Activated CD4-positive, alpha-beta T cell treated with anti-CD3 and anti-CD28 coated beads, Interleukin-2, amount 50 U/mL, for 4 hours (primary cell): Measurements from ENCODE around the gene TNIK.

Experiments
- DNase-seq, 2 experiments: peaks; one replicate each; pipeline ENCODE4 v3.0.0-alpha.2; 2020

Gene TNIK

DNA sequence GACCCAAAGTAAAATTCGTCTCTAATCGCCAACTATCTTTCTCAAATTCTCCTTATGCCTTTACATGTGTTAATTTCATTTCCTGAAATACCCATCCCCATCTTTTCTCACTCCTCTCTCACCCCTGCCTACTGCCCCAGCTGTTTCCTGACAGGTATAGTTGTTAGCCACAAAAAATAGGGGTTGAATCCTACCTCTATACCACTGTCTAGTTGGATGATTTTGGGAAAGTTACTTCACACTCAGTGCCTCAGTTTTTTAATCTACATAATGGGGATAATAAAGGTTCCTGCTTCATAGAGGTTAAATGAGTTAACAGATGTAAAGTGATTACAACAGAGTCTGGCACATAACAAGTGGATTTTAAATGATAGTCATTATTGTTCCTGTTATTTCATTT, 189.7 kb downstream of the TNIK start:
- no peak for DNase-seq

GRCh38 chr3:171269542-171269941, 190.7 kb downstream of the TNIK start:
- no peak for DNase-seq

- no peak for DNase-seq
Measured at GRCh38 chr3:171268677-171269076, 191.5 kb downstream of the TNIK start.

DNA sequence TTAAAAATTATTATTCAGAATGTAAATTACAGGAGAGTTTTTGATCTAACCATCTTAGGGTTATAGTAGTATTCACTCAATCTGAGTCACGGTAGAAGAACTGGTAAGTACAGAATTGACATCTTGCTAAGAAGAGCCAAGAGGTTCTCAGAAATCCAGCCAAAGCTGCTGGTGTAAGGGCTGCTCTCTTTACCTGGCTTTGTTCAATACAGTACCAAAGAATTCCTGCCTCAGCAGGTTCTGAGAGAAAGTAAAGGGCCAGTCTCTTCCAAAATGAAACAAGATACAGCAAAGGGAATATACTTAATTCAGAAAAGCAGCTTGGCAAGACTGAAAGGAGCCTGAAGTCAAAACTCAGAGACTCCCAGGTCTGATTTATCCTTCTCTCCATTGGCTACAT, 193.1 kb downstream of the TNIK start:
- peak in 1 of 2 experiments; percentile 13 for DNase-seq

DNA sequence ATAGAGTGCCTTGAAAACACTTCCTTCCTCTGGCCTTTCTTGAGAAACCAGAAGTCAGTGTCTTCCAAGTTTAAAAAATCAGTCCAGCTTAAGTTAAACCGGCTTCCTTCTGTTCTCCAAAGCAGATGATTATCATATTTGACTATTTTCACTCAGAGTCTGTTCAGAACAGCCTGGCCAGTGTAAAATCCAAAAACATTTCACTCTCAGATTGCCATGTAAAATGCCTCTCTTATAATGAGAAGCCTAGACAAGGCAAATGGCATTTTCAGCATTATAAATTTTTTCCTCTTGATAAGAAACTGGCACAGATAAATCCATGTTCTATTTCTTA, 193.5 kb downstream of the TNIK start:
- no peak for DNase-seq

- no peak for DNase-seq
Measured at GRCh38 chr3:171266034-171266739, 194.0 kb downstream of the TNIK start.

DNA sequence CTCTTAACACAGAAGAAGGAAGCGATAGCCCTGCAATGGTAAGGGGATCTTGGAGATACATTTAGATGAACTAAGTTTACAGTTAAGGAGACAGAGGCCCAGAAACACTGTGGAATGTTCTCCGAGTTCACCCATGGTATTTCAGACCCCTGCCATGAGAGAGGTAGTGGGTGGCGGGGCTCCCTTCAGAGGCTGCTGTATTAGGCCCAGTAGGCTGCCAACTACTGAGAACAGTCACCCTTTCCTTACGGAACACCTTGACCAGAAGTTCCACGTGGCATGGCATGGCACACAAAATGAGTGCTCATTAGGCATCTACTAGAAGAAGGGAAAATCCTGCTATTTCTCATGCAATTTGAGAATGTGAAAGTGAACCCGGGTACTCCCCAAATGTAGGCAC, 195.4 kb downstream of the TNIK start:
- DNase-seq = no peak

DNA sequence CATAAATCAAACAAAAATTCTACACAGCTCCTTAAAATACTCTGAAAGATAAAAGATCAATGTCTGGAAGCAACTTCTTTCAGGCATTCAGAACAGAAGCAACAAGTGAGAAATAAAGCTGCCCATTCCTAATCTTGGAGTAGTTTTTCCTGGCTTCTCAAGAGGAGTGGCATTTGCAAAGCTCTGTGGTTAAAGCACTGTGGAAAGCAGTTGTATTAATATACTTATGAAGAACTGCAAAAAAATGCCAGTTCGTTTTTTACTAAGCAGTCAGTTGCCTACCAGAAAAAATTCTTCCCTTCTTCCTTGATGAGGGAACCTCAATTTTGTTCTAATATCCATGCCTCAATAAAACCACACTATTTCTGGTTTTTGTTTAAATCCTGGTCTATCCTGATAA, 197.8 kb downstream of the TNIK start:
- no peak for DNase-seq

DNA sequence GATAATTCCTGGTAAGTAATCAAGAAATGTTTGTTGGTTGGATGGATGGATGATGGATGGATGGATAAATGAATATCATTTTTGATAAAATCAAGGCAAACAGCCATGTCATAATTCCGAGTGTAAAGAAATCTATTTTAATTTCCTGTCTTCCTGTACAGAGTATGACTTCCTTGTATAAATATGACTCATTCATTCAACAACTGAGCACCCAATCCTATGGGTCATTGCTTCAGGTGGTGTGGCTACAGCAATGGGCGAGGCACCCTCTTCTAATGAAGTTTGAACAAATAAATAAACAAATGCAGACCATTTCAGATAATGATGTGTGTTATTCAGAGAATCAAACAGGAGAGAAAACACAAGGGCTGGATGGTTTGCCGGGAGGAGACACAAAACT, 198.7 kb downstream of the TNIK start:
- no peak for DNase-seq

GRCh38 chr3:171260899-171261298, 199.3 kb downstream of the TNIK start:
- DNase-seq = no peak

DNA sequence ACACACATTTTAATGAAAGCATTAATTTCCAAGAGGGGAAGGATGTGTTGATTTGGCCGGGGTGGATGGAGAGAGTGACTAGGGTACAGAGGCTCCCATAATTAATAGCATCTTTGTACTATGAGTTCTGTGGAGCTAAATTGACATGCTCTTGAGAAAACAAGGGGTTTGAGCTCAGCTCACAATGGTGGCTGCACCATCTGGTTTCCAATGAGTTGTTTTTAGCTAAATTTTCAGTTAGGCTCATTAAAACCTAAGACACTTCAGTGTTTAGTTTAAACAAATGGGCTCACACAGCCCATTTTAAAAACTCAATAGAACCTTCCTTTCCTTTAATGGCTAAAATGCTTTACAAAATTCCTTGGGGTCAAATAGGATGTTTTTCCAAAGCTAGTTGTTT, 199.7 kb downstream of the TNIK start:
- no peak for DNase-seq

DNA sequence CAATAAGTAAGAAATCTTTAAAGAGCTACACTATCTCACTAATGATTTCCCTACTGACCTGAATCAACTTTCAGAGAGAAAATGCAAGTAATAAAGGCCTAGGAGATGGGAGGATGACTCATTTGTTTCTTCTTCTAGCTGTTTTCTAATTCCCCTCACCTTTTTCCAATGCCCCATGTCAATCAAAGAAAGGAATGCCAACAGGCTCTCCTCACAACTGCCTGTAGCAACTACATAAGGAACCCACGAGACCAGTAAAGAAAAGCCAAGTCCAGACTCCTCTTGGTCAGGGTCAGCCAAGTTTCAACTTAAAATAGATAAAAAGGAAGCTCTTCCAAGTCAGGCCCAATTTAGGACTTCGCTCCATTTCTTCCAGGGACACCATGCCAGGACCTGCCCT, 201.9 kb downstream of the TNIK start:
- no peak for DNase-seq

DNA sequence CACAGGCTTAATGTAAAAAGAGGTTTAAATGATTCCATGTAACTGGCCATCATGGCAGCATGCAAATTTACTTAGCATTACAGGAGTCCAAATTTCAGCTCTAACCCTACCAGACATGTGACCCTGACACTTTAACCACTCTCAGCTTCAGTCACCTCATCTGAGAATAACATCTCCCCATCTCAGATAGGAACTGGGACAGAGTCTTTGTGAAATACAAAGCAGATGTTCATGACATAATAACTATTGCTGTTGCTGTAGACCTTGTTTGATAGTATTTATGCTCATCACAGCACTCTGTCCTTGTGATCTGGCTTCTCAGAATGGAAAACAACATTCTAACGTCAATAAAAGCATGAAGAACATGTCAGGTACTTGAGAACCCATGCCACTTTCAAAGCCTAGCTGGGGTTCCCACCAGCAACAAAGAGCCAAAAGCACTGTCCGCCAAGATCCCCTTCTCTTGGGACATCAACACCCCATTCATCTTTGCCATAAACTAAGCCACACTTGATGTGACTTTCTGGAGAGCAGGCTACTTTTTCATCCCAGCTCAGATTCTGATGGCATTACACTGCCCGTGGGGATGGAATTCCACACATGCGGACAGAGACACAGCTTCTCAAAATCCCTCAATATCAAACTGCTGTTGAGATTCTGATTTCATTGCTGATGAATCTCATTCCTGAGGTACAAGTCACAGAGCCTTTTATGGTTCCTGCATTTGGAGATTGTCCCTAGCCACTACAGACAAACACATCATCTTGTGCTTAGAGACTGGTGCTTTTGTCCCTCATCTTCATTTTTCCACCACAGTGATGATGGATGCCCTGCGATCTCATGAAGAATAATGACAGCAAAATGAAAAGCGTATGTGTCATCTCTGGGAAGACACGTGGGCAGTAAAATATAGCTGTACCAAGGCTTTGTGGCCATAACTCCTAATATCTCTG, 202.7 kb downstream of the TNIK start:
- no peak for DNase-seq

DNA sequence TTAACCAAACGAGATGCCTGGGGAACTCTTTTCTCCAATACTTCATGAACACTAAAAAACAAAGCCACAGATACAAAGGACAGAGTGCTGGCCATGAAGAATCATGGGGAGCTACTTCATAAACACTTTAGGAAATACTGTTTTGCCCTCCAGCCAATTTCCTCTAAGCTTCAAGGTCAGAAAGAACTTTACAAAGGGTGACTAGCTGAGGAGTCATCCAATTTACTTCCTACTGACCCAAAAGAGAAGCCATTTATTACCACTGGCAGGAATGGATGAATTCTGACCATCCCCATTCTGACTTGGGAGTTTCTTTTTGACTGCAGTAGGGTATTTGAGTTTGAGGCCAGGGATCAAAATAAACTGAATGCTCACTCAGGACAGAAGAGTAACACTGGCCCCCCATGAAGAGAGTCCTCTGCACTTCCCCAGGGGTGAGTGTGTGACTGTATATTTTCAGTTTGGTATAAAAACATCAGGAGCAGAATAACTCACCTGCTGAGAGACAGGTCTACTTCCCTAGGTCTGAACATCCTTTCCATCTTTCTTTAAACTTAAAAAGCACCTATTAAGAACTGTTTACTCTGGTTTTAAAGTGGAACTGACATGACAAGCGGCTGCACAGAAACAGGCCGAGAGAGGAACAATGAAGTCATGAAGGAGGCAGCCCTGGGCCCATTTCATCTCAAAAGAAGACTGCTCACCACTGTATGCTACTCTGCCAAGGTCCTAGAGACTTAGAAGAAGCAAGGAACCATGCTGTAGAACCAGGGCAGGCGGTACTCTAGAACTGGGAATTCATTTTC, 203.6 kb downstream of the TNIK start:
- no peak for DNase-seq

DNA sequence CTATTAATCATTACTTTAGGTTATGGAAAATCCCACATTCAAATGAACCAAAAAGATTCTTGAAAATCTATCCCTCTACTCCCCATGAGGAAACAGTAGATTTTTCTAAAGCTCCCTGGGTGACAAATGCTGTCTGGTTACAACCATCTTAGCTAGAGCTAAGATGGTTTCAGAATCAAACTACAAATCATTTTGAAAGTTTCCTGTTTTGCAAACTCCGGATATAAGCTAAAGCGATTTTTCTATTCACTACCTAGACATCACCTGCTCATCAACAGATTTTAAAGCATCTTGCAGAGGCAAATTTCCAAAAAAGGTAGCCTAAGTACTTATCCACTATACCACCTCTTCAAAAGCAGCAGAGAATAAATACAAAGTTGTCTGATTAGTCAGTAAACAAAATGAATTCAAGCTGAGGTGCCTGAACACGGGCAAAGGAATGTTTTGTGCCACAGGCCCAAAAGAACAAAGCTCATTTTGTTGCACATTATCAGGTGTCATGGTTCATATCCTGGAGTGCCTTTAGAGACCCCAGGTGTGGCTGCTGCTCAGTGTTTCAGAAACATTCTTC, 204.9 kb downstream of the TNIK start:
- DNase-seq = no peak

DNA sequence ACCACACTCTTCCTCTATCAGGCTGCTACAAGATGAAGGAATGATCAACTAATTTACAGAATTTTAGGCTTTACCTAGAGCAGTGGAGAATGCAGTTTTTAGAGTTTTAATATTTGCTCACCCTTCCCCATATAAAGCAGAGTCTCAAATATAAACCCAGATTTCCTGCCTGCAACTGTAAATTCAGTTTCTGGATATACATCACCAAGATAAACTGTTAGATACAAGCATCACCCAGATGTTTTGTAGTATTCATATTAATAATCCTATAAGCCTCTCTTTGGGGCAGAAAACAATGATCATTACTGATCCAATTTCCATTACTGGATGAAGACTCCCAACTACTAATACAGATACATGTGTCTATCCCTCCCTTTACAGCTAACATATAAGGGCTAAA, 205.9 kb downstream of the TNIK start:
- no peak for DNase-seq

- no peak for DNase-seq
Measured at GRCh38 chr3:171251835-171252234, 208.4 kb downstream of the TNIK start.

DNA sequence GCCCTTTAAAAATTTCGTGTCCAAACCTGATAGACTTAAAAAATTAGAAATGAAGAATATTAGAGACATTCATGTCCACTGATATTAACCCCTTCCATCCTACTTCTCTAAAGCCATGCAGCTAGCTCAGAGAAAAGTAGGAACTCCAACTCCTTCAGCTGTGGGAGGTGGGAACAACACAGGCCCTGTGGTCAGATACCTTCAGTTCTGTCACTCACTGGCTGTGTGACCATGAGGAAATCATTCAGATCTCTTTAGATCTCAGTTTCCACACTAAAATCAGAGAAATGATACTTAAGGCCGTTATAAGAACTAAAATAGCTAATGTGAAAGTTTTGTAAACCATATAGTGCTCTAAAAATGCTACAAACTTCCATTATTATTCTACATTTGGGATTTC, 209.8 kb downstream of the TNIK start:
- no peak for DNase-seq

DNA sequence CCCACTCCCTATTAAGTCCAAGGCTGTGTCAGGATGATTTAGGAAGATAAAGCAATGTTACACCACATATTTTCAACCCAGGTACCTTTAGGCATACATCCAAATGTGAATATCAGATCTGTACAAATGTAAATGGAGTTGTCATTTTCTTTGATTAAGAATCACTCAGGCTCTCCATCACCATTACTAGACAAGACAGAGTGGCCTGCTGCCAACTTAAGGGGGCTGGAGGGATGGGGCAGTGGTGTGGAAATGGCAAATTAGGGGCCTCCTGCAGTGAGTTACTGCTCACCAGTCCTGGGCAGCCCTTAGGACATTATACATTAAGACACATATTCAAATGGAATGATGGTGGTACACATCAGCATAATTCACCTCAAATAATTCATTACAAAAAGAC, 211.0 kb downstream of the TNIK start:
- no peak for DNase-seq

DNA sequence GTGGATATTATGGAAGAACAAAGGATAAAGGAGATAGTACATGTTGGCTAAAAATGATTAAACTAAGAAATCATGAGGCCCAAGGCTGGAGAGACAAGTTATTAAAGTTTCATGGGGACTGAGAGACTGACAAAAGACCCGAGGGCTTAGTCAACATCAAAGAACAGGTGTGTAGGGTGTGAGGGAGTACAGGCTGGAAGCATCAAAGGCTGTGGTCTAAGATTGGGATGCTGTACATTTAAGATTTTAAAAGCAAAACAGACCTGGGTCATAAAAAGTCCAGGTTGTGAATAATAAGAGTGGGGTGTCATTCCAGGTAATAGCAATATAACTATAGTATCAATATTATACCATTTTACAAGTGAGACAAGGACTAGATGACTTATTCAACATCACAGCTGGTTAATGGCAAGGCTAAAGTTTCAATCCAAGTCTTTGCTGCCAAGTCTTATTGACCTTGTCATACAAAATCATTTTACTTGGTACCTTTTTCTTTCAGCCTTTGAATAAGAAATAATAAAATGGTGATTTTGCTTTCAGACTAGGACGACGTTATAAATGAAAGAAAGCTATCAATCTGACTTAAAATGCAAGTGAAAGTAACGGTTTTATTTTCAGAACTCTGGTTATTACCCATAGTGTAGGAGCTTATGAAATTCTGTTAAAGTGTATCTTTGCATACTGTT, 211.6 kb downstream of the TNIK start:
- no peak for DNase-seq

GRCh38 chr3:171245796-171246765, 214.1 kb downstream of the TNIK start:
- no peak for DNase-seq
